ENCODE data around the gene TIMM17A.
A peak's percentile ranks its signal among the peaks of the same experiment; 100 is the strongest.
"Not testable (repeated sequence)": the region's sequence is repeated elsewhere in the genome, so short reads cannot be mapped to it uniquely, and the experiment has no call there.

The TIMM17A gene

DNA sequence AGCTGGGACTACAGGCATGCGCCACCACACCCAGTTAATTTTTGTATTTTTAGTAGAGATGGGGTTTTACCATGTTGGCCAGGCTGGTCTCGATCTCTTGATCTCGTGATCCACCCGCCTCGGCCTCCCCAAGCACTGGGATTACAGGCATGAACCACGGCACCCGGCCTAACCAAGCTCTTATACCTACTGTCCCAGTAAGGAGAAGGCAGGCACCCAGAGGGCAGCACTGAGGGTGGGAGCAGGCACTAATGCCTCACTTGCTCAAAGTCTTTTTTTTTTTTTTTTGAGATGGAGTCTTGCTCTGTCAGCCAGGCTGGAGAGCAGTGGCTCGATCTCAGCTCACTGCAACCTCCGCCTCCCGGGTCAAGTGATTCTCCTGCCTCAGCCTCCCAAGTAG is 15.0 kb upstream of the TIMM17A start:
- DNase-seq: not testable (repeated sequence)

DNA sequence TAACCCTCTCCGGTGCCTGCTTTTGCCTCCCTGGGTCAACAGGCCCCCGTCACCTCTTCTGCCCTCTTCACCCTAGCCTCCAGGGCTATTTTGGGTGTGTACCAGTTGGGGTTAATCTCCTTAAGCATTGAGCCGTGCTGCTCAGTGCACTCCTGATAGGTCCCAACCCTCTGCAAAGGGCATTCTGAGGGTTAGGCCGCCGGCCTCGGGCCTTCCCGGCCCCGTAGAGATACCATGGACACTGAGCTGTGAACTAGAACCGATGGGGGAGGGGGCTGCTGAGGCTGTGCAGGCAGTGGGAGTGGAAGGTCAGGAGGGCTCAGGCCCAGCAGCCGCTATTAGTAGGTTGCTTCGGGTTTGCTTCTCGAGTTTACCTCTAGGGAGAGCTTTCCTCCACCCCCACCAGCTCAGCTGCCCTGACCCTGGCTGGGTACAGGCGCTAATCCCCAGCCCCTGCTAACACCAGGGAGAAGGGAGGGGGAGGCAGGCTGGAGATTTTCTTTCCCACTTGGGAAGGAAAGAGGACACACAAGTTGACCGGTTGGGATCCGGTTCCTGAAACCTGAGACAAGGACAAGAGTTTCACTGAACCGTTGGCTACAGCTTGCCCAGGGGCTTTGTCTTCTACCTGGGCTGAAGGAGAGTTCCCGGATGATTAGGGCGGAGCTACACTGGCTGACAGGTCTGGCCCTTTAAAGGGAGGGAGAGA is 13.7 kb upstream of the TIMM17A start:
- DNase-seq: no peak

DNA sequence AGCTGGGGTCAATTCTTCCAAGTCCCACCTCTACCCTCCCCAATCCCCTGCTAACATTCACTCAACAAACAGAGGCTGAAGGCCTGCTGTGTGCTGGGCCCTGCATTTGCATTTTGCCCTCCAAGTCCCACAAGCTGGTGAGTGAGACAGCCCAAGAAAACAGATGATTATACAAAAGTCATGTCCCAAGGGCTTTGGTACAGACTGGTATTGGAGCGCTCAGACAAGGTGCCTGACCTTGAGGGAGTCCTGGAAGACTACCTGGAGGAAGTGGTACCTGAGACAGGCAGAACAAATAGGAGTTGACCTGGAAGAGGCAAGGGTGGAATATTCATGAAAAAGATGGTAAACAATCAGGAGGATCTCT is 13.2 kb upstream of the TIMM17A start:
- DNase-seq: no peak

DNA sequence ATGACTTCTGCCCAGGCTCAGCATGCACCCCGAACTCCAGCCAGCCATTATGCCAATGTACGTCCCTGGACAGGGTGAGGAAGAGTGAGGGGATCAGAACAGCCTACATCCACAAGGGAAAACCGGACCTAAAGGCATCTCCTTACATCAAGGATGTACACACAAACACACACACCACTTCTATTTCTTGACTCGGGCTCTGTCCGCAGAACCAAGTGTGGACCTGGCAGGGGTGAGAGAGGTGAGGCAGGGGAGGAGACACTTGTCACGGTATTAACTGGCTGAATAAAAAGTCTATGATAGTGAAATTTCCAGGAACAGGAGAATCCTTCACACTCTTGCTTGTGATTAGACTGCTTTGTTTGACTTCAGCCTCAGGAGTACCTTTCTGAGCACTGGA is 11.3 kb upstream of the TIMM17A start:
- no peak for DNase-seq

DNA sequence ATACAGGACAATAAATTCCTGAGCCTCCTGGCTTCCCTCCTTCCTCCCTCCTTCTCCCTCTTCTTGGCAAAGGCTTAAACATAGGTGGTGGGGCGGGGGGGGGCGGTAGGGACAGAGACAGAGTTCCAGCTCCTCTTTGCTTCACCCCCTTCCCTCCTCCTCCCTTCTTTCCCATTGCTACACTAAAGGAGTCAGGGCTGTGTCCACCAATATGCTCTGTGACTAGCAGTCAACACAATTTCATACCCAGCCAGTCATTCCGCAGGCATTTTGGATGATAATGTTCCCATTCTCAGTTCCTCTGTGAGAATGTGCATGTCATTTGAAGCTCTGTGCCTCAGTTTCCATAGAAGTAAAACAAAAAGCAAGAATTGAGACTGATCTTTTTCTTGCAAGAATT is 10.7 kb upstream of the TIMM17A start:
- DNase-seq: no peak

DNA sequence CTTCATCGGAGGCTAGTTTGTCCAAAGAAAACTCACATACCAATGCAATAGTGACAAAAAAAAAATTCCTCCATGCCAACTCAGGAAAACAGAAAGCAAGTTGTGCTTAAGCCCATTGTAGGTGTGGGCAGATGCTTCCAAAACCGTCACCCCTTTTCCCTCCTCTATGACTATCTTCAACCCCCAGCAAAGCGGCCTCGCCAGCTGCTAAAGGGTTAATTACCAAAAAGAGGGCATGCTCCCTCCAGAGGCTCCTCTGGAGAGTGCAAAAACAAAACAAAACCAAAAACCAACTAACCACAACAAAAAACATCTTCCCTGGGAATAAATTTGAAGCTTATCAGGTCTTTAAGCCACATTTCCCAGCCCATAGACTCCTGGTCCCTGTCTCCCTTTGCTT is 10.1 kb upstream of the TIMM17A start:
- DNase-seq: peak; percentile 29

DNA sequence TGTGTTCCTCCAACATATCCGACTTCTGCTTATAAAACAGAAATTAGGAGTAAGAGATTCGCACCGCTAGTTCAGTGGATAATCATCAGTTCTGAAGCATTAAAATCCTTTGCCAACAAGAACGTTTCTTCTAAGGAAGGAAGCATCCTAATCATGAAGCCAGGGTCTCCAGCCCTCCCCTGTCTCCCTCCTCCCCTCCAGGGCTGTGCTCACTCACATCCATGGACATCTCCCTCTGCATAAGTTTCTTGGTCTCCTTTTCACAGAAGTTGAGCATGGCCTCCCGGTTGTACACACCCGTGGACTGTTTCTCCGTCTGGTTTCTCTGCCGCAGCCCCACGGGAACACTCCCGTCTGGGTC is 9.5 kb upstream of the TIMM17A start:
- no peak for DNase-seq

DNA sequence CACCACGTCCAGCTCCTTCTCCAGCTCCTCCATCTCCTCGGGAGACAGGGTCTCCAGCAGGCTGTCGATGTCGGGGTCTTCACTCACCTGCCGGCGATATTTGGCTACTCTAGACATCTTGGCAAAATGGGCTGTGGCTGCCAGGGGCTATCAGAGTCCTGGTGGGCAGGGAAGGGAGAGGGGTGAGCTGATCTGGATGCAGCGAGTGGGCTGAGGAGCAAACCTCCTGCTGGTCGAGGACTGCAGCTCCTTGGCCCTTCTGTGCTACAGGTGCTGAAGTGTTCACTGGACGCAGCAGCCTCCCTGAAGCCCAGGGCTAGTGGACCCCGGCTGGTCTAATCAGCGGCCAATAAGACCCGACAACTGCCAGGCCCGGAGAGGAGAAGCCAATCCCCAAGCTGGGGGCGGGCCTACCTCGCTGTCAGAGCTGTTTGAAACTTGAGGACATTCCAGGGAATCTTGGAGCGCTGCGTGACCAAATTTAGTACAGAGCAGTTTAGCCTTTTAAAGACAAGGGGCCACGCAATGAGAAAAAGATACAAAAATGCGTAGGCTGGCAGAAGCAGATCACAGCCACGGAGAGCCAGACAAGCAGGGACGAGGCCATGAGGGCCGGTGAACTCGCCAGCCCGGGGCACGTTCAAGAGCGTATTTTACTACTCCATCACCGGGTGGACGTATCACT is 8.9 kb upstream of the TIMM17A start, which contains the start of gene LMOD1:
Gene LMOD1, minus strand, starts transcription at position 325 of the 685 bp plus-strand sequence. Its CDS starts 208 bp downstream, at position 117.
- DNase-seq: peak; percentile 98

DNA sequence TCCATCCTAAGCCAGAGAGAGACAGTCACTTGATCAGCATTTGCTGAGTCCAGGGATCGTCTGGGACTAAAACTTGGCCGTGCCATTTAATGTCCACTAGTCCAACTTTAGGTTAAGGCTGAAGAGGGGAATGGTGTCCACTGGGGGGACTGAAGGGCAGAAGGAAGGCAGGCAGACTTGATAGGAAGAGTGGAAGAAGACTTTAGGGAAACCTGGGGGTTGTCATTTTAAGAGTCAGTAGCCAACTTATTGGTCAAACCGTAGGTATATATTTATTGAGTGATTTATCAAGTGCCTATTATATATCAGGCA is 7.7 kb upstream of the TIMM17A start:
- DNase-seq: no peak

DNA sequence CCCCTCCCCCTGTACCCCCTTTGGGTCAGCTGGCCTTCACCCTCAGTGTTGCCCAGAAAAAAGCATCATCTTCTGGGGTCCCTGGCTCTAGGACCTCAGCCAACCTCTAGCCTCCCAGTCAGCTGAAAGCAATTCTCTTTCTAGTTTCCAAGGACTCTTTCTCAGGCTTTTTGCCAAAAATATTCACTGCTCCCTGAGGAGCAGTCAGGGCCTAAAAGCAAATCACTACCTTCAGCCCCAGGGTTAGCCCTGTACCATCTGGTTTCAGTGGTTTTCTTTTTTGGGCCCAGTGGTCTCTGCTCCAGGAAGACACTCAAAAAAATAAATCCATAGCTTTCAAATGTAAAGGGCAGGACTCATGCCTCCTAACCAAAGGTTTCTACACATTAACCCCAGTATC is 5.8 kb upstream of the TIMM17A start:
- peak; percentile 62 for DNase-seq

DNA sequence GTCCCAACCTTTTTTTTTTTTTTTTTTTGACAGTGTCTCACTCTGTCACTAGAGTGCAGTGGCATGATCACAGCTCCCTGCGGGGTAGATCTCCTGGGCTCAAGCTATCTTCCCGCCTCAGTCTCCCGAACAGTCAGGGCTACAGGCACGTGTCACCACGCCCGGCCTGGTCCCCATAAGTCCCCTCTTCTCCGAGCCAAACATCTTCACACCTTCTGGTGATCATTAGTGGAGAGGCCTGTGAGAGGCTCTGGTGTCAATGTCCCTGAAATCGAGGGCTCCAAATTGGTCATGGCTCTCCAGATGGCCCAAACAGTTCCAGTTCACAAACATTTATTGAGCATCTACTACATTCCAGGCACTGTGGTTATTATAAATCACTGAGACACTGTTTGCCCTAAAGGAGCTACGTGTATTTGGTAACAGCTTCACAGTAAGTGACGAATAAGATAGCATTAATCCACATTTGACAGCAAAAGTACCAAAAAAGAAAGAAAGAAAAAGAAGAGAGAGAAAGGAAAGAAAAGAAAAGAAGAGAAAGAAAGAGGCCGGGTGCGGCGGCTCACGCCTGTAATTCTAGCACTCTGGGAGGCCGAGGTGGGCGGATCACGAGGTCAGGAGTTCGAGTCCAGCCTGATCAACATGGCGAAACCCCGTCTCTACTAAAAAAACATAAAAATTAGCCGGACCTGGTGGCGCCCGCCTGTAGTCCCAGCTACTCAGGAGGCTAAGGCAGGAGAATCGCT is 867 bp upstream of the TIMM17A start:
- no peak for DNase-seq

DNA sequence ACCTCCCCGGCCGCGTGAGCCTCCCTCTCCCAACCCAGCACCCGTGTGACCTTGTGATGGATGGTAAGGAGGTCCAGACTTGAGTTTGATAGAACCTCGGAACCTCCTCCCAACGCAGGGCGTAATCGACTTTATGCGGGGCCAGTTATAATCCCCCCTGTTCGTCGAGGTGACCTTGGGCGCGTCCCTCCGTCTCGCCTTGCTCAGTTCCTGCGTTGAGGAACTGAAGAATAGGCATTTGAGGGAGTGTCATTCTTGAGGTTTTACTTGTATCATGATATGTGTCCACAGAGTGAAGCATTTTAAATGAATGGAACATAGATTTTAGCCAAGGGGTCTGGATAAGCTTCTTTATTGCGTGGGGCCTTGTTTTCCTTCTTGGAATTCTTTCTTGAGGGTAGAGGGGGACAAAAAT is 433 bp downstream of the TIMM17A start:
- no peak for DNase-seq

DNA sequence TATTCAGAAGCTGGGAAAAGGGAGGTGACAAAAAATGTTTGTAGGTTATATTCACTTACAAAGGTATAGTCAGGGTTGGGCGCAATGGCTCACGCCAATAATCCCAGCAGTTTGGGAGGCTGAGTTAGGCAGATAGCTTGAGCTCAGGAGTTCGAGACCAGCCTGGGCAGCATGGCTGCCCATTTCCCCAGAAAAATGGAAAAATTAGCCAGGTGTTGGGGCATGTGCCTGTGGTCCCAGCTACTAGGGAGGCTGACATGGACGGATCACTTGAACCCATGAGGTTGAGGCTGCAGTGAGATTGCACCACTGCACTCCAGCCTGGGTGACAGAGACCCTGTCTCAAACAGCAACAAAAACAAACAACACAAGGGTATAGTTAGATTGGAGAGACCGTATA is 3.0 kb downstream of the TIMM17A start:
- no peak for DNase-seq

DNA sequence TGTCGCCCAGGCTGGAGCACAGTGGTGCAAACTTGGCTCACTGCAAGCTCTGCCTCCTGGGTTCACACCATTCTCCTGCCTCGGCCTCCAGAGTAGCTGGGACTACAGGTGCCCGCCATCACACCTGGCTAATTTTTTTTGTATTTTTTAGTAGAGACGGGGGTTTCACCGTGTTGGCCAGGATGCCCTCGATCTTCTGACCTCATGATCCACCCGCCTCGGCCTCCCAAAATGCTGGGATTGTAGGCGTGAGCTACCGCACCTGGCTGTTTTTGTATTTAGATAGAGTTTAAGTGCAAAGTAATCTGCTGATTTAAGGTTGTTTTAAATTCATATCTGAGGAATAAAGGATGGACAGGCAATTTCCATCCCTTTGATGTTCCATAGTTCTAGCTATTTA is 7.1 kb downstream of the TIMM17A start:
- not testable (repeated sequence) for DNase-seq

DNA sequence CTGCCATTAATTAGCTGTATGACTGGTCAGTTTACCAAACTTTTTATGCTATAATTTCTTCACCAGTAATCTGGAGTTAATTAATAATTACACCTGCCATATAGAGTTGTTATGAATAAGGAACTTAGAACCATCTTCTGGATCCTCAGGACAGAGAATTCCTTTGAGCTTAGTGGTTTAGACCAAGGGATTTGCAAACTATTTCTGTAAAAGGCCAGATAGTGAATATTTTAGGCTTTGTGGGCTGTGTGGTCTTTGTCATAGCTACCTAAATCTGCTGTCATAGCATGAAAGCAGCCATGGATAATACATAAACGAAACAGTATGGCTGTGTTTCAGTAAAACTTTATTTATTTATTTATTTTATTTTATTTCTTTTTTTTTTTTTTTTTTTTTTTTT is 9.0 kb downstream of the TIMM17A start:
- DNase-seq: peak; percentile 75

DNA sequence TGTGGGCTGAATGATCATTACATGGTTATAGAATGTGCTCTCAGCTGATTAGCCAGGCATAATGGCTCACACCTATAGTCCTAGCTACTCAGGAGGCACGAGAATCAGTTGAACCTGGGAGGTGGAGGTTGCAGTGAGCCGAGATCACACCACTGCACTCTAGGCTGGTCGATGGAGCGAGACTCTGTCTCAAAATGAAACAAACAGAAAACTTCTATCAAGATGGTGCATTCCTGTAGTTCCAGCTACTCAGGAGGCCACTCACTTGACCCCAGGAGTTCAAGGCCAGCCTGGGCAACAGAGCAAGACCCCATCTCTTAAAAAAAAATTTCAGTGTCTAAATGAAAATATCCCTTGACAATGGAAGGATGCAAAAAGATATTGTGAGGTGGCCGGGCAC is 10.9 kb downstream of the TIMM17A start:
- no peak for DNase-seq

DNA sequence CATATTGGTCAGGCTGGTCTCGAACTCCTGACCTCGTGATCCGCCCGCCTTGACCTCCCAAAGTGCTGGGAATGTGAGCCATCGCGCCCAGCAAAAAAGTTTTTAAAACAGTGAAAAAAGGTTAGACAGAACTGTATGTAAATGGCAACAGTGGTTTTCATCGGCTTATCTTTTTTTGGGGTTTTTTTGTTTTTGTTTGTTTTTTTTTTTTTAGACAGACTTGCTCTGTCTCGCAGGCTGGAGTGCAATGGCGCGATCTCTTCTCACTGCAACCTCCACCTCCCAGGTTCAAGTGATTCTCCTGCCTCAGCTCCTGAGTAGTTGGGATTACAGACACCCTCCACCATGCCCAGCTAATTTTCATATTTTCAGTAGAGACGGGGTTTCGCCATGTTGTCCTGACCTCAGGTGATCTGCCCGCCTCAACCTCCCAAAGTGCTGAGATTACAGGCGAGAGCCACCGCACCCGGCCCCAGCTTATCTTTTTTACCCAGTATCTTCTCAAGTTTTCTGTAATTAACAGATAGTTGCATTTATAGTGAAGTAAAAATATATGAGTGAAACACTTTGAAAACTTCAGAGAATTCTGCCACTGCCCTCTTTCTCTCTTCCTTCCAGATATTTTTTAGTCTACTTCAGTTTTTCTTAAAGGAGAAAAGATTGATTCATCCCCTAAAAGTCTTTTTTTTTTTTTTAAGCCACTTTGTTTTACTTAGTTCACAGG is 13.1 kb downstream of the TIMM17A start:
- no peak for DNase-seq

DNA sequence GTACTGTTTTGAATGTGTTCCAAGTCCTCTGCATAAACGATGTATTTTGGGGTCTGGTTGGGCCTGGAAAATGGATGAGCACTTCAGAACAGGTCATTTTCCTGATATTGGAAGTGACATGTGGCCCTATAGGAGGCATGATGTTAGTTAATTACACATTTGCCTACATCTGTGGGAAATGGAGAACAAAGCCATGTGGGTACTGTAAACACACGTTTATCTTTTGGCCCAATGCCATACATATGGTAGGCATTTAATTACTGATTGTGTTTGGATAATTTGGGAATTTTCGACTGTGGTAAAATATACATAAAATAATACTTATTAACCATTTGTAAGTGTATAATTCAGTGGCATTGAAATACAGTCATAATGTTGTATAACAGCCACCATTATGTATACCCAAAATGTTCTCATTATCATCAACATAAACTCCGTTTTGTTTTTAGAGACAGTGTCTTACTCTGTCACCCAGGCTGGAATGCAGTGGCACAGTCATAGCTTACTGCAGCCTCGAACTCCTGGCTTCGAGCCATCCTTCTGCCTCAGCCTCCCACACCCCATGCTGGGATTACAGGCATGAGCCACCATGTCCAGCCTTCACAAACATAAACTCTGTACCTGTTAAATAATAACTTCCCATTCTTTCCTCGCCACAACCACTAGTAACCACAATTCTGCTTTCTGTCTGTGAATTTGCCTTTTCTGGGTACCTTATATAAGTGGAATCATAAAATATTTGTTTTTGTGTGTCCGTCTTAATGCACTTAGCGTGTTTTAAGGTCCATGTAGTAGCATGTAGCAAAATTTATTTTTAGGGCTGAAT is 15.2 kb downstream of the TIMM17A start:
- DNase-seq: peak; percentile 57

DNA sequence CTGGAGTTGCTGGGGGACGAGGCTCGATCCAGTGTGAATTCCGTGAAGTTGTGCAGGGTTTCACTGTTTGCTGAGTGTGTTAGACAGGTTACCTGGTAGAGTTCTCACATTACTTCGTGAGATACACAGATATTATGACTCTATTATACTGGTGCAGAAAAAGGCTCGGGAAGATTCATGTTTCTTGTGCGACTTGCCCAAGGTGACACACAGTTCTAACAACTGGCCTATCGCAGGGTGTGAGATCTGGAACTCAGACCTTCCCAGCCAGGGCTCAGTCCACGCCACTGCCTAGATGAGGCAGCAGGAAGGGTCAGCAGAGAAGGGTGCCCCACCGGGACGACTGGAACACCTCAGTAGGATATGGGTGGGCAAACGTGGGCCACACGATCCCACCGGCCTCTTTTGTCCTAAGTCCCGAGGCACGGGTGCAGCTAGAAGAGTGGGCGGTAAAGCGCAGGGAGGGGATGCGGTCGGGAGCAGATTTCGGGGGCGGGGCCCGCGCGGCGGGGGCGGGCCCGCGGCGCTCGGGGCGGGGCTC is 26.8 kb downstream of the TIMM17A start:
- no peak for DNase-seq

DNA sequence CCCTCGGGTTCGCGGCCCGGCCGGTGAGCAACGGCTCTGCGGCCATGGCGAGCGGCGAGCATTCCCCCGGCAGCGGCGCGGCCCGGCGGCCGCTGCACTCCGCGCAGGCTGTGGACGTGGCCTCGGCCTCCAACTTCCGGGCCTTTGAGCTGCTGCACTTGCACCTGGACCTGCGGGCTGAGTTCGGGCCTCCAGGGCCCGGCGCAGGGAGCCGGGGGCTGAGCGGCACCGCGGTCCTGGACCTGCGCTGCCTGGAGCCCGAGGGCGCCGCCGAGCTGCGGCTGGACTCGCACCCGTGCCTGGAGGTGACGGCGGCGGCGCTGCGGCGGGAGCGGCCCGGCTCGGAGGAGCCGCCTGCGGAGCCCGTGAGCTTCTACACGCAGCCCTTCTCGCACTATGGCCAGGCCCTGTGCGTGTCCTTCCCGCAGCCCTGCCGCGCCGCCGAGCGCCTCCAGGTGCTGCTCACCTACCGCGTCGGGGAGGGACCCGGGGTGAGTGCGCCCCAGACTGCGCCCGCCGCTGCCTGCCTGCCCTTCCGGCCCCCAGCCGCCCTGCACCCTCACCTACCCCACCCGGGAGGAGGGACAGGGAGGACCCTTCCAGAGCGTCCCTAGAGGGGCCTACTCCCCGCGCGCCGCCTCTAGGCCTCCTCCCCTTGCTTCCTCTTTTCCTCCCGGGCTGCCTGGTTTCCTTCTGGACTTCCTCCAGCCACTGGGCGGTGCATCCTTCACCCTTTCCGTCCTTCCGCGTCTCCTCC is 27.5 kb downstream of the TIMM17A start, which contains the start of gene RNPEP:
Gene RNPEP, plus strand, starts transcription at position 26 of the 757 bp plus-strand sequence. Its CDS starts 19 bp downstream, at position 45.
- DNase-seq: peak; percentile 73

DNA sequence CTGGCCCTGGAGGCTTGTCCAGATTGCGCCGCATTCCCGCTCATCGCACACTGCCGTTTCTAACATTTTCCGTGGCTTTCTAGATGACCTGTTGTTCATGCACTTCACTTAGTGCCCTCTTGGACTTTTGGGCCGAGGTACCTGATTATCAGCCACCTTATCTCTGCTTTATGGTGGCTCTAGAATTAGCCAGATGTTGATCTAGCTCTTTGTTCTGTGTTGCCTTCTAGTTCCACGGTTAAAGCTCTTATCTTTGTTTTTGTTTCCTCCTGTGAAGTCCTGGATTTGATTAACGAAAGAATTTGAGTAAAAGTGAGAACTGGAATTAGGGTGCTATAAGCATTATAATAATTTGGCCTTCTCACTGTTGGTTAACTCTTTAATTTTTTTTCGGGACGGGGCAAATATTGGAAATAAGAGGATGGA is 28.1 kb downstream of the TIMM17A start:
- DNase-seq: no peak
